HuH-7.5 (cell line): ENCODE data around the gene ZXDC.

Experiments used
- DNase-seq: peaks from one replicate; pipeline ENCODE4 v3.0.0; 2011; ENCODE audit warnings: low spot score

ZXDC gene

GRCh38 chr3:126473292-126474168 is 2.2 kb downstream of the ZXDC start:
- DNase-seq, result no peak

DNA sequence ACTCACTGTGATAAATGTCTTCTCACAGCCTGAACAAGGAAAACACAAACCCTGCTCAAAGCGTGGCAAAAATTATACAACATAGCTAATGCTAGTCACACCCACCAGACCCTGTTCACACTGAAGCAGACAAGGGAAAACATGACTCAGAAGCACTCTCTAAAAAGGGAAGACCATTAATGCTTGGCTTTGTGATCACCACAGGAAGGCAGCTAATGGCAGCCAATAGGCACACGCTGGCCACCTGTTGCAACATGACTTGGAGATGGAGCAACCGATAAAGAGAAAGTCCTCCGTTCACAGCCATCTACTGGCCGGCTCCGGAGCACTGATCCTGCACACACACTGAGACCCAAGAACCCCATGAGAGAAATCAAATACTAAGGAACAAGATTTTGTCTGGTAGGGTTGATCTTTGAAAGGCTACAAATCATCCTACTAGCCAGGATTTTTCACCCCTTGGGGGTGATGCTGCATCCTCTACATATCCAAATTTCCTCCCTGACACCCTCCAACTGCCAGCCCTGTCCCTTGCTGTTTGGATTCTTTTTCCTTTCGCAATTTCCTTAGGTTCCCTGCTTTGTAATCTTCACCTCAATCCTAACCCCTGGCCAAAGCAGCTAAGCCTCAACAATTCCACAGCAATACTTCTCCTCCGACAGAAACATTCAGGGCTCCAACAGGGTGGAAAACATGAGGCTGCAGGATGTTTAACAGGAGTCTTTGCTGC is 3.2 kb downstream of the ZXDC start:
- peak; percentile 93 for DNase-seq

DNA sequence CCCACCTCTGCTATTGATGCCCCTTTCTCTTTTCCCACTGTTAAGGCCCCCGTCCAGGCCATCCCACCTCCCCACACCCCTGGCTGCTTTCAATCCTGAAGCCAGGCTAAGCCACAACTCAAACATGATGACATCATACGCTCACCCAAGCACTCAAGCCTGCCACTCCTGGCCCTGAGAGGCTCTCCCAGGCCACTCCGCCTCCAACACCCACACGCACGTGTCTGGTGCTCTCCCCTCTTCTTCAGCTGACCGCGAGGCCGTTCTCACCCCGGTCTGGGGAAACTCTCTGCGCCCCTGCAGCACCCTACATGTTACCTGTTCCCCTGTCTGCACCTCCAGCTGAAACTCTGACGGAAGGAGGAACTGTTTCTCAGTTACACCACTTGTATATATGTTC is 6.2 kb downstream of the ZXDC start:
- DNase-seq, result no peak

DNA sequence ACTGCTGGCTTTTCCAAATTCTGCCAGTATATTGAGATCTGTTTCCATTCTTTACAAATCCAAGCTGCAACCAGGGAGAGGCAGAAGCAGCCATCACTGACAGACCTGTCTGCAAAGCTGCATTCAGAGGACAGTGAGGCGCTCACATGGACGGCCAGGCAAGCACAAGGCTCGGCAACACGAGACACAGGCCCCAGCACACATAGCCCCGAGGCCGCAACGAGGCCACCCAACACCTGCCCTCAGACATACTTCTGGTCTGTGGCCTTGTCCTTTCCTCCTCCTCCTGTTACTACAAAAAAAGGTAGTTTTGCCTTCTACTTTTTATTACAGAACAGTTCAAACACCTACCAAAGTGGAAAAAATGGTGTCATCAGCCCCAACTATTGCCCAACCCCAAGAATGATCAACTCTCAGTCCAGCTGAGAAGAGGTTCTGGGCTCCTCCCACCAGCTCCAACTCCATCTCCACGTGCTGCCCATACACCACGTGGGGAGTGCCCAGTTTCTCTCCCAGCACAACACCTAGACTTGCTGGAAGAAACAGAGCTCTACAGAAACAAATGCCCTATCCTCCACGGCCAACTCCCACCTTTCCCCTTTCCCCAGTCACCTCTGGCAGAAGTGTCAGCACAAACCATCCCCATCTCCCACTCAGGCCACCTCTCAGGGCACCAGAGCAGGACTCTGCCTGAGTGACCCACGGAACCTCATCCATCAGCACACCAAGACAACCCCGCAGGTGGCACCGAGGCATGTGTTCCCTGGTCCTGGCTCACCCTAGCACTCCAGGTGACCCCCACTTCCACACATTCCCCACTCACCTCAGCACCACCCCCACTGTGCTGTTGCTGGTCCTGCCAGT is 7.4 kb downstream of the ZXDC start:
- no peak for DNase-seq

- DNase-seq, result no peak
These were observed 8.1 kb downstream of the ZXDC start for GRCh38 chr3:126467611-126467955.

DNA sequence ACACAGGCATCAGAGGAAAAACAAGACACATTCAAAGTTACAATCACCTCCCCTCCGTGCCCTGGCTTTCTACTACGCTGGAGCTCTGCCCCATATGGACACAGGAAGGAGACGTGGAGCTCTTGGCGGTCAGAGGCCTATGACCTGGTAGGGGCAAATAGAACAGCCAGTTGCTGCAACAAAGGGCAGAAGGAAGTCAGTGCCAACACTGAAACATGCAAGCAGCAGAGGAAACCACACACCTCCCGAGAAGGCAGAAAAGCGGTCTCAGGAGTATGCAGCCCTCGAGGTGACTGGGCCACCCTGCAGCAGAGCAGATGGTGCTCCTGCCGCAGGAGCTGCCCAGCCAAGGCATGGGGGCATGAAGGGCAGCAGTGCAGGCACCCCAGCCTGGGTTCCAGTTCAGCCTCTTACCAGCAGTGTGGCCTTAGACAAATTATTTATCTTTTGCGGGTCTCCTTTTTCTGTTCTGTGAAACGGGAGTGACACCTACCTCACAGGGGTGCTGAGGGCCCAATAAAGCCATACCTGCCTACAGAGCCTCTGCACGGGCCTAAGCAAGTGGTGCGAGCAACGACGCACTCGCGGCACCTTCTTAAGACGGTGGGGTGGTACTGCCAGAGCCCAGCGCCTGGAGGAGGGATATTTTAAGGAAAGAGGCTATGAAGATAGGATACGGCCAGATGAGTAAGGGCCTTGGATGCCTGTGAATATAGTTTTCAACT is 8.6 kb downstream of the ZXDC start:
- DNase-seq, result no peak

DNA sequence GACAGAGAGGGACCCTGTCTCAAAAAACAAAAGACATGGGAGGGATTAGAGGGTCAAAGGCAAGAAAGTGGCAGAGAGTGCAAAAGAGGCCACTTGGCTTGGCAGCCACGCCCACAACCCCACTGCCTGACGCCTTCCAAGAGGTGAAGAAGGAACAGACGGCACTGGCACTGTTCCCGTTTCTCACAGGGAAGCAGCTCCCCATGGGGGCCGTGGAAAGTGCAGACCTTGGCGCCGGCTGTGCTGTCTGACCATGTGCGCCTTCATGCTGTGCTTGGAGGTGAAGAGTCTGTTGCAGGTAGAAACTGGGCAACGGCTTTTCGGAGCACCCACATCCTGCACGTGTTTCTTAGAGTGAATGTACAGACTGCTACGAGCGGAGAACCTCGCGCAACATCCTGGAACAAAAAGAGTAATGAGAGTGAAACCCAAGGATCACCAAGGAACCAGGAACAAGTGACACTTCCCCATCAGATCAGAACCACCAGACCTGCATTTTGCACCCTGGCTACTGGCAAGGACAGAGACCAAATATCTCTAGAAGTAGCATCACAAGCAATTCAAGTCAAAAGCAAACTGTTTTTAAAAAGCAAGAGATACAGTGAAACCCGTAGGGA is 9.7 kb downstream of the ZXDC start:
- DNase-seq, result no peak

GRCh38 chr3:126464997-126465396 is 10.7 kb downstream of the ZXDC start:
- no peak for DNase-seq

DNA sequence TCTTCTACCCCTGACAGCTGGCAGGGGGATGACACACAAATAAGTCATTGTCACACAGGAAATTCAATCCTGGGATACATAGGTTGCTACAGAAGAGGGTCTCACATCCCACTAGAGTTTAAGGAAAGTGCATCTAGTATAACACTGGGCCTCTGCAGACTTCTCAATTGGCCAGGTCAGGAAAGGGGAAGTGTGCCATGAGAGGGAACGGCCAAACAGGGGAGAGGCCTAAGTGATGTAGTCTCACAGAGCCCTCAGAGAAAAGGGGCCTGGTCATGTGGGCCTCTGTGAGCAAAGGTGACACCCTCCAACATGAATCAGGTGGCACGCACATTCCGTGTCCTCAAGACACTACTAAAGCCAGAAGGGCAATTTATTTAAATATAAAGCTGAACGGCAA is 11.2 kb downstream of the ZXDC start:
- DNase-seq, result no peak

- no peak for DNase-seq
These were observed 11.6 kb downstream of the ZXDC start for GRCh38 chr3:126464093-126464492.

DNA sequence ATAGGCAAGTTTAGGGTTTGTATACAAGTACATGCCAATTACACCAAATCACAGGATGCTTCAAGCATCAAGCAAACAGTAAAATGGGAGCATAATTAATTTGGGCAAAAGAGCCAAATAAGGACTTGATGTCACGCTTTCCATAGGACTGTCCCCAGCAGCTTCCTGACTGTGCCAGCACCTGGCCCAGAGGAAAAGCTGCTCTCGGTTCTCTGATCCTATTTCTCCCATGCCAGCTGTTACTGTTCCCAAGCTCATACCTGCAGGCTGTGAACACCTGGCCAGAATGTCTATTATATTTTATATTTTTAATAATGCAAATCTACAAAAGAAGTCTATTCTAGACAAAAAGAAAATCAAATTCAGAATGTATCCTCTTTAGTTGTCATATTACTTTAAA is 12.2 kb downstream of the ZXDC start:
- no peak for DNase-seq

- no peak for DNase-seq
These were observed 14.1 kb downstream of the ZXDC start for GRCh38 chr3:126461450-126462070.

DNA sequence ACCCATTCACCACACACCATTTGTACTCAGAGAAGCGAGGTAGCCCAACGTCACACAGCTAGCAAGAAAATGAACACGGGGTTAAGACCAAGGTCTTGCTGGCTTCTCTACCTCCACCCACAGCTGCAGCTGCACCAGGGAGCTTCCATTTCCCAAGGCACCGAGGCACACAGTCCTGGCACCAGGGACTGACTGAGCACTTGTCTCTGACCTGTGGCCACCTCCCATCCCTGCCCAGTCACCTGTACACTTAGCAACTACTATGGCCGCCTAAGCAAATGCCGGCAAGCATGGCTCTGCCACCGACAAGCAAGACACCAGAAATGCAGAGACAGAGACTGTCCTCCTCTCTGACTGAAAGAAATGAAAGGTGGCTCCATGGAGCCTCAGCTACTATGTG is 15.3 kb downstream of the ZXDC start:
- no peak for DNase-seq

DNA sequence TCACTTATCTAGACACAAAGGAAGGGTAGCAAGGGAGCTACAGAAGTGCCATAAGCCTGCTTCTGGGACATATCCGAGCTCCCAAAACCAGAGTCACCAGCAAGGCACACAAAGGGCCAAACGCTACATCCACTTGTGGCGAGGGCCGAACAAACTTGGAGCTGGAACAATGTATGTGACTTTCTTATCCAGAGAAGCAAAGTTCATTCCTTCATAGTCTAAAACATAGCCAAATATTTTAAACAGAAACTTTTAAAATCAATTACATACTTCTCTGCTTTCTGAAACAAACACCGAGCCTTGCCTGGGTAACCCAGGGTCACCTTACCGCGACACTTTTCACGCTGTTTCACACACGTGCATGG is 15.9 kb downstream of the ZXDC start:
- no peak for DNase-seq

DNA sequence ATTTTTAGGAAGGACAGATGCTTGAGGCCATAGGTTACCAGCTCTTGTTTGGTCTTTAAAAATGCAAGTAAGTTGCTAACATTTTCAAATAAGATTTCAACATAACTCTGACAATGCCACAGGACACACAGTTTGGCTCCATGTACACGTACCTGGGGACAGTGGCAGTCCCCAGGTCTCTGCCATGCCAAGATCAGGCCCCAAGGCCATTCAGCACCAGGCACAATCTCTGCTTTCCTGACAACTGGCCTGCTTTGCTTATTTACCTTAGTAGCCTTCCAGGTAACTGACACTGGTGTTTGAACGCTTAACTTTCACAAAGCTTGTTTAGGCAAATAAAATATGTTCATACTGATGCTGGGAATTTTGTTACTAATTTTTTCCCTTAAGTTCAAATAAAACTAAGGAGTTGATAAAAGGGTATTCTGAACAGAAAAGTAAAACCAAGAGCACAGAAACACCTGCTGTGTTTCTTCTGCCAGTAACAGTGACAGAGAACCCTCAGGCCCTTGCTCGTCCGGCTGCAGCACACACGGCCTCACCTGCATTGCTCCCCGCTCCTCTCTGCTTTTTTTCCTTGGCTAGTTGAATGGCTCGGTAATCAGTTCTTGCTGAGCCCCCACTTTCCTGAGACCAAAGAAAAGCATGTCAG is 16.5 kb downstream of the ZXDC start:
- DNase-seq, result no peak

DNA sequence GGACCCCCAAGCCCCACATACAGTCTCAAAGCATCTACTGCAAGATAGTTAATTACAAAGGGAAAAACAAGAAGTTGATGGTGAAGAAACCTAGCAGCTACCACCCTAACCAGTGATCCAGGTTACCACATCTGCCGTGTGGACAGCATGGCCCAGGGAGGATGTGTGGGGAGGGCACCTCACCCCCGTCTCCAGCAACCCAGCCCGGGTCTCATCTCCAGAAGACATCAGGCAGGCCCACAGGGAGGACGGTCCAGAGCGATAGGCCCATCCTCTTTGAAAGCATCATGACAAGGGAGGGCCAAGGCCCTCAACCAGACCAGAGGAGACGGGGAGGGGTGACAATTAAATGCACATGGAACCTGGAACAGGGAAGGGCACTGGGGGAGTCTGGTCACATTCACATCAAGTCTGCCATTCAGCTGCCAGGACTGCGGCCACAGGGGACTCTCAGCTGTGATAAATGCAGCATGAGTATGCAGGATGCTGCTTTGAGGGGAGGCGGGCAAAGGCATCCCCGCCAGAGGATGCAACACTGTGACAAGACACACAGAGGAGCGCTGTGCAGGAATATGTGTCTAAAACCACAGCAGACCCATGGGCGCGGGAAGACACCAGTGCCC is 18.8 kb downstream of the ZXDC start:
- no peak for DNase-seq

- no peak for DNase-seq
These were observed 19.5 kb downstream of the ZXDC start for GRCh38 chr3:126456211-126456610.

DNA sequence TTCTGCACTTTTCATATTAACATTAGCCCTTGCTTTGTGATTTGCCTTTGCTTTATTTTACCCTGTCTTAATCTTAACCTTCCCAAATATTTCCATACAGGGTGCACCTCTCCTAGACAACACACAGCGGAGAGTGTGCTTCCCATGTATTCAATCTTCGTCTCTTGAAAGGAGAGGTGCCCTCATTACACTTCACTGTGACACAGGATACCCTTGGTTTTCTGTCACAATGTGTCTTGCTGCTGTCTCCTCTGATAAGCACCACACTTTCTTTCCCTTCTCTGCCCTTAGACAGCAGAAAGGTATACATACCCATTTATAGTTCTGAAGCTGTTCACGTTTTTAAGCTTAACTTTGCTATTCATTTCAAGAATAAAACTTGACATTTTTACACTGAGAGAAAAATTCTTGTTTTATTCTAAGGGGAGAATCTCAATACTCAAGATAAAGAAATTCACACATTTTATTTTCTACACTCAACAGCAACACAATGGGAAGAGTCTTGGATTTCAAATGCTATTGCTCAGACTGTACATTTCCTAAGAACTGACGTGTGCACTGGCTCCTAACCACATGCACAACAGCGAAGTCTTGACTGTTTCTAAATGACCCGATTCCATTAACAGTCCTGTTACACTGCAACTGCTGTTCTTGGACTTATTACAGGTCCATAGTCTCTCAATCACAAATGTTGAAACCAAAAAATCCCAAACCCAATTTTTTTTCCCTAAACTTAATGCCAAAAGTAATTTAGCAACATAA is 21.1 kb downstream of the ZXDC start:
- DNase-seq, result no peak

GRCh38 chr3:126454025-126454424 is 21.7 kb downstream of the ZXDC start:
- no peak for DNase-seq
